GM21528 (cell line): Measurements from ENCODE around the gene HEPACAM2.
A peak's percentile ranks its signal among the peaks of the same experiment; 100 is the strongest.

Experiments used
- ATAC-seq: cut with Tn5 transposase; IDR thresholded peaks from one replicate; pipeline ENCODE4 v1.9.1; 2021; ENCODE audit warnings: mild to moderate bottlenecking, moderate library complexity; ENCODE audit not compliant: unreplicated experiment, low FRiP score

Gene HEPACAM2

GRCh38 chr7:93226310-93226709 lies at the start of gene HEPACAM2:
Gene HEPACAM2 (minus strand): TSS chr7:93226469.
- no peak for ATAC-seq

- no peak for ATAC-seq
Measured at GRCh38 chr7:93265220-93265619, 39.0 kb upstream of the HEPACAM2 start.

- ATAC-seq = no peak
Measured at GRCh38 chr7:93262535-93262934, 36.3 kb upstream of the HEPACAM2 start.

- no peak for ATAC-seq
Measured at GRCh38 chr7:93258661-93259060, 32.4 kb upstream of the HEPACAM2 start.

- no peak for ATAC-seq
Measured at GRCh38 chr7:93249491-93250148, 23.4 kb upstream of the HEPACAM2 start.

GRCh38 chr7:93245525-93246432 lies 19.5 kb upstream of the HEPACAM2 start:
- no peak for ATAC-seq

- no peak for ATAC-seq
Measured at GRCh38 chr7:93242106-93242505, 15.8 kb upstream of the HEPACAM2 start.

- ATAC-seq = no peak
Measured at GRCh38 chr7:93239824-93240223, 13.6 kb upstream of the HEPACAM2 start.

GRCh38 chr7:93238748-93239147 lies 12.5 kb upstream of the HEPACAM2 start:
- ATAC-seq = no peak

GRCh38 chr7:93238131-93238530 lies 11.9 kb upstream of the HEPACAM2 start:
- ATAC-seq = no peak

- no peak for ATAC-seq
Measured at GRCh38 chr7:93235541-93235940, 9.3 kb upstream of the HEPACAM2 start.

GRCh38 chr7:93232673-93233018 lies 6.4 kb upstream of the HEPACAM2 start:
- ATAC-seq = peak; percentile 6

- peak; percentile 99 for ATAC-seq
Measured at GRCh38 chr7:93231799-93232672, 5.8 kb upstream of the HEPACAM2 start, which contains the start of gene VPS50. Gene VPS50 (plus strand): TSS chr7:93232366. CDS start chr7:93232468, 102 bp downstream.

GRCh38 chr7:93231259-93231658 lies 5.0 kb upstream of the HEPACAM2 start:
- ATAC-seq = no peak

- peak; percentile 27 for ATAC-seq
Measured at GRCh38 chr7:93228302-93228701, 2.0 kb upstream of the HEPACAM2 start.

GRCh38 chr7:93219868-93220267 lies 6.4 kb downstream of the HEPACAM2 start:
- ATAC-seq = no peak

GRCh38 chr7:93218997-93219827 lies 7.1 kb downstream of the HEPACAM2 start:
- no peak for ATAC-seq

GRCh38 chr7:93212881-93213280 lies 13.4 kb downstream of the HEPACAM2 start:
- no peak for ATAC-seq

GRCh38 chr7:93211228-93211818 lies 14.9 kb downstream of the HEPACAM2 start:
- no peak for ATAC-seq

- no peak for ATAC-seq
Measured at GRCh38 chr7:93205046-93205445, 21.2 kb downstream of the HEPACAM2 start.
